ENCODE results near the gene MFSD6.

- TF ChIP-seq POLR2A (IDR thresholded peaks at IDR 0.05; ENCODE audit: low read length) (no peak), GATA1 (IDR thresholded peaks at IDR 0.05; ENCODE audit: low read depth, low read length) (no peak)
These were observed 139.7 kb downstream of the MFSD6 start for GRCh38 chr2:190547886-190548285.
